Liver (tissue), 9 donors: ENCODE data around the gene ZNF217. TPM values are rescaled to one million over a fixed set of nuclear protein-coding genes. Genes with fewer than 3 reads are reported as not detected.

ENCODE experiments used
- DNase-seq: peaks from one replicate; pipeline ENCODE4 v3.0.0-alpha.2; 2017; ENCODE audit warnings: low spot score
- H3K27ac ChIP-seq, 2 donors: one replicate each; pipeline ENCODE4 v1.7.0; 2013; ENCODE audit warnings: inconsistent platforms in 2 of 2, low read length in 2 of 2, control low read depth in 1 of 2, low read depth in 1 of 2, mild to moderate bottlenecking in 1 of 2
- H3K27me3 ChIP-seq, 4 donors: one replicate each; pipeline versions ENCODE4 v1.6.1 to v1.7.0; 2013; ENCODE audit warnings: low read length in 3 of 4, inconsistent platforms in 1 of 4, mild to moderate bottlenecking in 1 of 4, moderate library complexity in 1 of 4; ENCODE audit not compliant: control insufficient read depth in 4 of 4, insufficient read depth in 4 of 4
- H3K36me3 ChIP-seq, 4 donors: one replicate each; pipeline versions ENCODE4 v1.6.1 to v1.7.0; 2013; ENCODE audit warnings: low read length in 3 of 4, mild to moderate bottlenecking in 3 of 4, low read depth in 1 of 4, moderate library complexity in 1 of 4; ENCODE audit not compliant: control insufficient read depth in 4 of 4, insufficient read depth in 3 of 4
- H3K4me1 ChIP-seq, 4 donors: one replicate each; pipeline versions ENCODE4 v1.6.1 to v1.7.0; 2013; ENCODE audit warnings: low read length in 3 of 4, mild to moderate bottlenecking in 3 of 4, moderate library complexity in 1 of 4; ENCODE audit not compliant: control insufficient read depth in 4 of 4, insufficient read depth in 4 of 4
- H3K4me3 ChIP-seq, 3 donors: one replicate each; pipeline versions ENCODE4 v1.6.1 to v1.7.0; 2013; ENCODE audit warnings: low read length in 3 of 3, control low read depth in 1 of 3, low read depth in 1 of 3, mild to moderate bottlenecking in 1 of 3
- H3K9ac ChIP-seq, 2 donors: one replicate each; pipeline ENCODE4 v1.7.0; 2013; ENCODE audit warnings: low read length in 2 of 2, mild to moderate bottlenecking in 2 of 2, moderate library complexity in 2 of 2, control low read depth in 1 of 2, low read depth in 1 of 2
- H3K9me3 ChIP-seq, 4 donors: one replicate each; pipeline versions ENCODE4 v1.6.1 to v1.7.0; 2013; ENCODE audit warnings: low read length in 3 of 4; ENCODE audit not compliant: control insufficient read depth in 4 of 4
- EGR1 ChIP-seq, 2 donors: IDR thresholded peaks; 2 replicates each; pipeline ENCODE4 v1.6.1; 2016 to 2018; ENCODE audit warnings: antibody characterized with exemption in 2 of 2, low read depth in 2 of 2
- FOXA2 ChIP-seq: IDR thresholded peaks from 2 replicates; pipeline ENCODE4 v1.6.1; 2016; ENCODE audit warnings: antibody characterized with exemption
- GABPA ChIP-seq, 2 donors: IDR thresholded peaks in 1 of 2; conservative IDR thresholded peaks in 1 of 2; 2 replicates each; pipeline ENCODE4 v1.6.1; 2016; ENCODE audit warnings: antibody characterized with exemption in 2 of 2, mild to moderate bottlenecking in 1 of 2, moderate library complexity in 1 of 2
- HNF4A ChIP-seq, 2 donors: conservative IDR thresholded peaks; 2 replicates each; pipeline ENCODE4 v1.6.1; 2016; ENCODE audit warnings: antibody characterized with exemption in 2 of 2, mild to moderate bottlenecking in 2 of 2
- HNF4G ChIP-seq: IDR thresholded peaks from 2 replicates; pipeline ENCODE4 v1.6.1; 2016; ENCODE audit warnings: antibody characterized with exemption
- NR2F2 ChIP-seq: IDR thresholded peaks from 2 replicates; pipeline ENCODE4 v1.6.1; 2016; ENCODE audit warnings: antibody characterized with exemption
- RAD21 ChIP-seq, 2 donors: IDR thresholded peaks; 2 replicates each; pipeline ENCODE4 v1.6.1; 2016; ENCODE audit warnings: antibody characterized with exemption in 2 of 2, mild to moderate bottlenecking in 2 of 2
- RXRA ChIP-seq, 2 donors: IDR thresholded peaks; 2 replicates each; pipeline ENCODE4 v1.6.1; 2017 to 2018; ENCODE audit warnings: antibody characterized with exemption in 2 of 2, mild to moderate bottlenecking in 1 of 2
- SP1 ChIP-seq: IDR thresholded peaks from 2 replicates; pipeline ENCODE4 v1.6.1; 2018; ENCODE audit warnings: antibody characterized with exemption, mild to moderate bottlenecking
- TAF1 ChIP-seq: conservative IDR thresholded peaks from 2 replicates; pipeline ENCODE4 v1.6.1; 2016; ENCODE audit warnings: antibody characterized with exemption, mild to moderate bottlenecking
- WGBS: extraction: QIAGEN DNeasy Blood & Tissue Kit; methylation state at CpG from one replicate; pipeline ENCODE4 v1.1.7; 2013; 5-methylcytosine and 5-hydroxymethylcytosine counted together
- polyA plus RNA-seq, 2 donors: library from polyadenylated mRNA; stranded (reverse) in 1 of 2; unstranded in 1 of 2; fragments of 200-250 nt in 1 of 2; fragments of >200 nt in 1 of 2; fragmentation: Nextera tagmentation in 1 of 2; extraction: Ambion mirVana in 1 of 2; gene quantifications; one replicate each; pipeline versions ENCODE4 v1.2.1 to v1.2.3, GENCODE V29; 2013 to 2015
- total RNA-seq, 2 donors: library from RNA; depleted of rRNA; stranded (reverse); fragments of >200 nt; gene quantifications; one replicate each; pipeline ENCODE4 v1.2.3, GENCODE V29; 2014
- TF ChIP-seq, protein P1 (sequence below): IDR thresholded peaks from 2 replicates; pipeline ENCODE4 v1.6.1; 2016; ENCODE audit warnings: antibody characterized with exemption
- TF ChIP-seq, protein P2 (sequence below): IDR thresholded peaks from 2 replicates; pipeline ENCODE4 v1.6.1; 2016; ENCODE audit warnings: antibody characterized with exemption
- TF ChIP-seq, protein P3 (sequence below): IDR thresholded peaks from 2 replicates; pipeline ENCODE4 v1.6.1; 2016; ENCODE audit warnings: antibody characterized with exemption, mild to moderate bottlenecking
- donor health status: healthy.
- donor health status: healthy.
- donor health status: healthy.
- donor health status: healthy.
- donor health status: healthy.

Gene ZNF217
- total and polyA plus RNA-seq, 4 donors, result 4.2 to 16.3 (median 11.2) TPM

DNA sequence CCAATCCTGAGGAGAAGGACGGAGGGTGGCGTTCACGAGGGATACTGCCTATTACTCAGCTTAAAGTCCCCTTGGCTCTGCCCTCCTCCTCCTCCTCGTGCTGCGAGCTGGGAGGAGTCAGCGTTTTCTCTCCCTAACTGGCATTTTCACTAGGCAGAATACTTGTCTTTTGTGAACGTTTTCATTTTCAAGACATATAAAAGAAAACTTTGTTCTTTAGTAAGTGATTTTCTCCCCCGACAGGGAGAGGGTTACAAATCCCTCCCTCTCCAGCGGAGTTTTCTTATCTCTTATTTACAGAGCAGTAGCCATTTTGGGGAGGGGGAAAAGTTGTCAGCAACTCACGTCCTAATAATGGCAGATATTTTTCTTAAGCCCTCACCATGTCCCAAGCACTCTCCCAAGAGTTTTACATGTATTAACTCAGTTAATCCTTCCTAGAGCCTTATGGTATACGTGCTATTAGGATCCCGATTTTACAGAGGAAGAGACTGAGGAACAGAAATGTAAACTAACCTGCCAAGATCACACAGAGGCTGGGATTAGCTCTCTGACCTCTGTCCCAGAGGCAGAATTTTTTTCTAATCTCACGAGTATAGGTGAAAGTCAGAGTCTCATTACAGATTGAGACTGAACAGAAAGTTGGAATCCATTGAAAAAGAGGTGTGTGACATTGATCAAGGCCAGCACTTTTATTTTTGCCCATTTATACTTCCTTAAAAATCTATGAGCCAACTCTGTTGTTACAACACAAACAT lies 30.0 kb upstream of the ZNF217 start (continued):
- TF ChIP-seq, protein P1, sequence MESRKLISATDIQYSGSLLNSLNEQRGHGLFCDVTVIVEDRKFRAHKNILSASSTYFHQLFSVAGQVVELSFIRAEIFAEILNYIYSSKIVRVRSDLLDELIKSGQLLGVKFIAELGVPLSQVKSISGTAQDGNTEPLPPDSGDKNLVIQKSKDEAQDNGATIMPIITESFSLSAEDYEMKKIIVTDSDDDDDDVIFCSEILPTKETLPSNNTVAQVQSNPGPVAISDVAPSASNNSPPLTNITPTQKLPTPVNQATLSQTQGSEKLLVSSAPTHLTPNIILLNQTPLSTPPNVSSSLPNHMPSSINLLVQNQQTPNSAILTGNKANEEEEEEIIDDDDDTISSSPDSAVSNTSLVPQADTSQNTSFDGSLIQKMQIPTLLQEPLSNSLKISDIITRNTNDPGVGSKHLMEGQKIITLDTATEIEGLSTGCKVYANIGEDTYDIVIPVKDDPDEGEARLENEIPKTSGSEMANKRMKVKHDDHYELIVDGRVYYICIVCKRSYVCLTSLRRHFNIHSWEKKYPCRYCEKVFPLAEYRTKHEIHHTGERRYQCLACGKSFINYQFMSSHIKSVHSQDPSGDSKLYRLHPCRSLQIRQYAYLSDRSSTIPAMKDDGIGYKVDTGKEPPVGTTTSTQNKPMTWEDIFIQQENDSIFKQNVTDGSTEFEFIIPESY, result no peak
- peak; percentile 36 for TF ChIP-seq TAF1
- TF ChIP-seq FOXA2, result peak; percentile 19
- no peak for TF ChIP-seq NR2F2
- TF ChIP-seq RXRA (IDR thresholded peaks at IDR 0.05), result peak; percentile 55 to 77
- peak; percentile 58 for TF ChIP-seq SP1
- TF ChIP-seq RAD21 (IDR thresholded peaks at IDR 0.05), result peak; percentile 26 to 38

DNA sequence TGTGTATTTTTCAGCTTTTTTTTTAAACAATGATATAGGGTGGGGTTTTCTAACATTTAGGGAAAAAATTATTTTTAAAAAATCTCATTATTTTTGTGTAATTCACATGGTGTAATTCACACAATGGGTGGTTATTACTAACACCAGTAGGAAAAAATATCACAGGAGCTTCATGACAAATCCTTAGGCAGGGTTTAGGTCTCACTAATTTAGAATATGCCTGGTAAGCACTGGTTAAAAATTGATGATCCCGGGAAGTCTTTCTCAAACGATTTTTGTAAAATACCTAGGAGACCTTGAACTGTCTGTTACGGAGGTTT lies 29.5 kb upstream of the ZNF217 start:
- Histone ChIP-seq H3K9me3 (no peaks in the 10 kb centered on the region), H3K4me1 (peaks cover 5 to 24% (median 17%) of the 10 kb centered on the region in 4 donors), H3K27ac (peak overlapping the region; percentile 91 to 96), H3K27me3 (no peaks in the 10 kb centered on the region), H3K9ac (peak overlapping the region; percentile 89 to 90), H3K36me3 (no peaks in the 10 kb centered on the region), H3K4me3 (peak overlapping the region in 2 of 3 donors; percentile 41 to 62)
- no peak for DNase-seq
- WGBS, result 0% methylated on average over 3 of the region's 3 CpGs
- no peak for TF ChIP-seq GABPA (IDR thresholded peaks at IDR 0.05 in 1 of 2, conservative IDR thresholded peaks at IDR 0.05 in 1 of 2)
- no peak for TF ChIP-seq NR2F2
- TF ChIP-seq SP1, result no peak
- TF ChIP-seq HNF4A (conservative IDR thresholded peaks at IDR 0.05), result no peak
- no peak for TF ChIP-seq RXRA (IDR thresholded peaks at IDR 0.05)
- no peak for TF ChIP-seq TAF1
- TF ChIP-seq EGR1 (IDR thresholded peaks at IDR 0.05; ENCODE audit: low read depth in 2 of 2), result no peak
- TF ChIP-seq HNF4G, result no peak
- TF ChIP-seq RAD21 (IDR thresholded peaks at IDR 0.05), result no peak
- TF ChIP-seq, protein P2, sequence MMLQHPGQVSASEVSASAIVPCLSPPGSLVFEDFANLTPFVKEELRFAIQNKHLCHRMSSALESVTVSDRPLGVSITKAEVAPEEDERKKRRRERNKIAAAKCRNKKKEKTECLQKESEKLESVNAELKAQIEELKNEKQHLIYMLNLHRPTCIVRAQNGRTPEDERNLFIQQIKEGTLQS, result no peak
- TF ChIP-seq, protein P3, sequence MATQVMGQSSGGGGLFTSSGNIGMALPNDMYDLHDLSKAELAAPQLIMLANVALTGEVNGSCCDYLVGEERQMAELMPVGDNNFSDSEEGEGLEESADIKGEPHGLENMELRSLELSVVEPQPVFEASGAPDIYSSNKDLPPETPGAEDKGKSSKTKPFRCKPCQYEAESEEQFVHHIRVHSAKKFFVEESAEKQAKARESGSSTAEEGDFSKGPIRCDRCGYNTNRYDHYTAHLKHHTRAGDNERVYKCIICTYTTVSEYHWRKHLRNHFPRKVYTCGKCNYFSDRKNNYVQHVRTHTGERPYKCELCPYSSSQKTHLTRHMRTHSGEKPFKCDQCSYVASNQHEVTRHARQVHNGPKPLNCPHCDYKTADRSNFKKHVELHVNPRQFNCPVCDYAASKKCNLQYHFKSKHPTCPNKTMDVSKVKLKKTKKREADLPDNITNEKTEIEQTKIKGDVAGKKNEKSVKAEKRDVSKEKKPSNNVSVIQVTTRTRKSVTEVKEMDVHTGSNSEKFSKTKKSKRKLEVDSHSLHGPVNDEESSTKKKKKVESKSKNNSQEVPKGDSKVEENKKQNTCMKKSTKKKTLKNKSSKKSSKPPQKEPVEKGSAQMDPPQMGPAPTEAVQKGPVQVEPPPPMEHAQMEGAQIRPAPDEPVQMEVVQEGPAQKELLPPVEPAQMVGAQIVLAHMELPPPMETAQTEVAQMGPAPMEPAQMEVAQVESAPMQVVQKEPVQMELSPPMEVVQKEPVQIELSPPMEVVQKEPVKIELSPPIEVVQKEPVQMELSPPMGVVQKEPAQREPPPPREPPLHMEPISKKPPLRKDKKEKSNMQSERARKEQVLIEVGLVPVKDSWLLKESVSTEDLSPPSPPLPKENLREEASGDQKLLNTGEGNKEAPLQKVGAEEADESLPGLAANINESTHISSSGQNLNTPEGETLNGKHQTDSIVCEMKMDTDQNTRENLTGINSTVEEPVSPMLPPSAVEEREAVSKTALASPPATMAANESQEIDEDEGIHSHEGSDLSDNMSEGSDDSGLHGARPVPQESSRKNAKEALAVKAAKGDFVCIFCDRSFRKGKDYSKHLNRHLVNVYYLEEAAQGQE, result no peak
